Dermis lymphatic vessel endothelial cell (primary cell): Measurements from ENCODE around the gene TTLL9. TPM values are rescaled to one million over a fixed set of nuclear protein-coding genes. Genes with fewer than 3 reads are reported as not detected.

Experiments used
- total RNA-seq: library from RNA; depleted of rRNA; stranded (reverse); fragments of >200 nt; gene quantifications from 2 replicates; pipeline ENCODE4 v1.2.1, GENCODE V29; 2014

TTLL9 gene
- 0.22 and 0.26 TPM in 2 replicates for total RNA-seq

GRCh38 chr20:31869942-31870725, at the start of gene TTLL9, which contains the start of gene DUSP15:
Gene TTLL9, plus strand, starts transcription at chr20:31870634. Its CDS starts 493 bp downstream, at chr20:31871127.
Gene DUSP15, minus strand, starts transcription at chr20:31870527. Its CDS starts 190 bp downstream, at chr20:31870337.

GRCh38 chr20:31845300-31845863, 25.1 kb upstream of the TTLL9 start, which contains the start of gene FOXS1:
Gene FOXS1, minus strand, starts transcription at chr20:31845604. Its CDS starts 62 bp downstream, at chr20:31845542.

GRCh38 chr20:31951530-31952453, 81.4 kb downstream of the TTLL9 start, which contains the start of gene PDRG1:
Gene PDRG1, minus strand, starts transcription at chr20:31952046. Its CDS starts 85 bp downstream, at chr20:31951961.

GRCh38 chr20:31967830-31968249, 97.4 kb downstream of the TTLL9 start, which contains the start of gene XKR7:
Gene XKR7, plus strand, starts transcription at chr20:31968151. Its CDS starts 25 bp downstream, at chr20:31968176.

Other genes starting within 250 kb of the TTLL9 start
- not detected in 2 replicates for gene COX4I2, start 232.7 kb upstream of the TTLL9 start, total RNA-seq
- gene BCL2L1, start 147.8 kb upstream of the TTLL9 start, total RNA-seq: 28.8 and 40.0 TPM in 2 replicates
- 6.3 and 7.7 TPM in 2 replicates for gene TPX2, start 131.3 kb upstream of the TTLL9 start, total RNA-seq
- gene MYLK2, start 51.3 kb upstream of the TTLL9 start, total RNA-seq: 9.8 and 19.2 TPM in 2 replicates
- 0.22 and 0.43 TPM in 2 replicates for gene FOXS1, start 25.0 kb upstream of the TTLL9 start, total RNA-seq
- 0.76 and 1.3 TPM in 2 replicates for gene DUSP15, start 107 bp upstream of the TTLL9 start, total RNA-seq
- gene PDRG1, start 81.4 kb downstream of the TTLL9 start, total RNA-seq: 5.2 TPM in 2 replicates
- gene XKR7, start 97.5 kb downstream of the TTLL9 start, total RNA-seq: under 0.01 TPM in 1 of 2 replicates, not detected in the other
- gene CCM2L, start 139.8 kb downstream of the TTLL9 start, total RNA-seq: 19.3 and 23.8 TPM in 2 replicates
- gene HCK, start 181.6 kb downstream of the TTLL9 start, total RNA-seq: under 0.01 TPM in 1 of 2 replicates, not detected in the other
- gene TM9SF4, start 239.1 kb downstream of the TTLL9 start, total RNA-seq: 22.2 and 24.9 TPM in 2 replicates